AG08395 (cell line): Measurements from ENCODE around the gene TEKT3.

ENCODE experiments used
- DNase-seq: peaks from one replicate; pipeline ENCODE4 v3.0.0; 2012; ENCODE audit warnings: mixed read lengths, low spot score

The TEKT3 gene

GRCh38 chr17:15341385-15341849 lies at the start of gene TEKT3:
Gene TEKT3 (minus strand): TSS chr17:15341597. CDS start chr17:15331585, 10,012 bp downstream.
- DNase-seq: peak; percentile 40

- no peak for DNase-seq
Observed at GRCh38 chr17:15388356-15389041, 47.1 kb upstream of the TEKT3 start.

- no peak for DNase-seq
Observed at GRCh38 chr17:15386083-15386482, 44.7 kb upstream of the TEKT3 start.

- no peak for DNase-seq
Observed at GRCh38 chr17:15385305-15385704, 43.9 kb upstream of the TEKT3 start.

GRCh38 chr17:15384142-15384787 lies 42.9 kb upstream of the TEKT3 start:
- peak; percentile 18 for DNase-seq

- DNase-seq: no peak
Observed at GRCh38 chr17:15382914-15383313, 41.5 kb upstream of the TEKT3 start.

GRCh38 chr17:15381707-15382106 lies 40.3 kb upstream of the TEKT3 start:
- DNase-seq: no peak

- no peak for DNase-seq
Observed at GRCh38 chr17:15380446-15380845, 39.0 kb upstream of the TEKT3 start.

- no peak for DNase-seq
Observed at GRCh38 chr17:15379659-15380058, 38.3 kb upstream of the TEKT3 start.

- no peak for DNase-seq
Observed at GRCh38 chr17:15378243-15378642, 36.8 kb upstream of the TEKT3 start.

- peak; percentile 75 for DNase-seq
Observed at GRCh38 chr17:15377616-15378015, 36.2 kb upstream of the TEKT3 start.

GRCh38 chr17:15377200-15377599 lies 35.8 kb upstream of the TEKT3 start:
- peak; percentile 75 for DNase-seq

- DNase-seq: no peak
Observed at GRCh38 chr17:15371376-15372130, 30.2 kb upstream of the TEKT3 start.

- no peak for DNase-seq
Observed at GRCh38 chr17:15368600-15368999, 27.2 kb upstream of the TEKT3 start.

- DNase-seq: no peak
Observed at GRCh38 chr17:15366026-15366425, 24.6 kb upstream of the TEKT3 start.

- no peak for DNase-seq
Observed at GRCh38 chr17:15364615-15365014, 23.2 kb upstream of the TEKT3 start.

GRCh38 chr17:15363702-15364101 lies 22.3 kb upstream of the TEKT3 start:
- DNase-seq: no peak

GRCh38 chr17:15361592-15361991 lies 20.2 kb upstream of the TEKT3 start:
- DNase-seq: no peak

GRCh38 chr17:15361151-15361550 lies 19.8 kb upstream of the TEKT3 start:
- DNase-seq: no peak

GRCh38 chr17:15354256-15354655 lies 12.9 kb upstream of the TEKT3 start:
- DNase-seq: no peak

- peak; percentile 89 for DNase-seq
Observed at GRCh38 chr17:15351925-15352324, 10.5 kb upstream of the TEKT3 start.

GRCh38 chr17:15351478-15351840 lies 10.1 kb upstream of the TEKT3 start:
- no peak for DNase-seq
